PC-9 (cell line): Measurements from ENCODE around the gene WNT4. TPM values are rescaled to one million over a fixed set of nuclear protein-coding genes. Genes with fewer than 3 reads are reported as not detected.

Experiments used
- BruUV-seq: library from RNA; stranded (reverse); fragments of 400-500 nt; replicated peaks from 2 replicates; lab custom pipeline; 2021; lab: Mats Ljungman, UMichigan
- CTCF ChIA-PET: fragments of 300-600 bp; sonication (Branson Sonifier 250); formaldehyde crosslinking; loops from one replicate; lab custom pipeline; 2022; ENCODE audit warnings: antibody characterized with exemption; lab: Charles Lee
- POLR2A ChIA-PET: fragments of 300-600 bp; sonication (Branson Sonifier 250); formaldehyde crosslinking; loops from one replicate; lab custom pipeline; 2022; ENCODE audit warnings: antibody characterized with exemption; ENCODE audit not compliant: unreplicated experiment; lab: Charles Lee
- DNase-seq, 2 experiments: peaks; one replicate each; pipeline versions ENCODE4 v3.0.0 to v3.0.0-alpha.2; 2015 to 2022; ENCODE audit warnings: mixed read lengths in 1 of 2
- H2AFZ ChIP-seq: fragments of 200-600 bp; sonication (generic); 2 replicates; pipeline ENCODE4 v1.8.1; 2017; ENCODE audit warnings: antibody characterized with exemption
- H3F3A ChIP-seq: fragments of 200-600 bp; sonication (generic); 2 replicates; pipeline ENCODE4 v1.8.1; 2017; ENCODE audit warnings: antibody characterized with exemption, mild to moderate bottlenecking, low read depth; ENCODE audit not compliant: insufficient read depth
- H3K27ac ChIP-seq: fragments of 200-600 bp; sonication (generic); 2 replicates; pipeline ENCODE4 v1.6.1; 2016; ENCODE audit warnings: mixed run types
- H3K27me3 ChIP-seq: fragments of 200-600 bp; sonication (generic); 2 replicates; pipeline ENCODE4 v1.6.1; 2016; ENCODE audit warnings: low read depth, mixed run types; ENCODE audit not compliant: insufficient read depth
- H3K36me3 ChIP-seq: fragments of 200-600 bp; sonication (generic); 2 replicates; pipeline ENCODE4 v1.6.1; 2016; ENCODE audit warnings: low read depth, mixed run types
- H3K4me1 ChIP-seq: fragments of 200-600 bp; sonication (generic); replicated peaks from 2 replicates; pipeline ENCODE4 v1.6.1; 2016; ENCODE audit warnings: mixed run types; ENCODE audit not compliant: insufficient read depth
- H3K4me2 ChIP-seq: fragments of 200-600 bp; sonication (generic); 2 replicates; pipeline ENCODE4 v1.6.1; 2017; ENCODE audit warnings: mixed run types
- H3K4me3 ChIP-seq: fragments of 200-600 bp; sonication (generic); 2 replicates; pipeline ENCODE4 v1.6.1; 2016; ENCODE audit warnings: mixed run types
- H3K79me2 ChIP-seq: fragments of 200-600 bp; sonication (generic); 2 replicates; pipeline ENCODE4 v1.6.1; 2017; ENCODE audit warnings: low read depth, mixed run types
- H3K9me2 ChIP-seq: fragments of 200-600 bp; sonication (generic); 2 replicates; pipeline ENCODE4 v1.8.1; 2017; ENCODE audit warnings: mild to moderate bottlenecking; ENCODE audit not compliant: insufficient read depth
- H3K9me3 ChIP-seq: fragments of 200-600 bp; sonication (generic); 2 replicates; pipeline ENCODE4 v1.8.1; 2016; ENCODE audit warnings: low read depth; ENCODE audit not compliant: insufficient read depth
- H4K20me1 ChIP-seq: fragments of 200-600 bp; sonication (generic); 2 replicates; pipeline ENCODE4 v1.8.1; 2017; ENCODE audit not compliant: insufficient read depth
- EZH2 ChIP-seq: fragments of 200-600 bp; sonication (generic); IDR thresholded peaks from 2 replicates; pipeline ENCODE4 v1.8.0; 2017; ENCODE audit warnings: antibody characterized with exemption, low read depth
- intact Hi-C: fragments of 100-400 bp; cut with micrococcal nuclease; formaldehyde crosslinking; loops from one replicate; pipeline ENCODE4 v1.10.0; 2022; ENCODE audit not compliant: unreplicated experiment
- total RNA-seq: library from RNA; stranded (reverse); gene quantifications from 2 replicates; pipeline ENCODE4 v1.2.3, GENCODE V29; 2021
- TF ChIP-seq, protein P1 (sequence below): fragments of 200-600 bp; sonication (generic); conservative IDR thresholded peaks from 2 replicates; pipeline ENCODE4 v1.6.1; 2017; ENCODE audit warnings: mixed run types, antibody characterized with exemption, mild to moderate bottlenecking, moderate library complexity

The WNT4 gene
- total RNA-seq, 1 experiment from 2014 or later, result 0.83 TPM

DNA sequence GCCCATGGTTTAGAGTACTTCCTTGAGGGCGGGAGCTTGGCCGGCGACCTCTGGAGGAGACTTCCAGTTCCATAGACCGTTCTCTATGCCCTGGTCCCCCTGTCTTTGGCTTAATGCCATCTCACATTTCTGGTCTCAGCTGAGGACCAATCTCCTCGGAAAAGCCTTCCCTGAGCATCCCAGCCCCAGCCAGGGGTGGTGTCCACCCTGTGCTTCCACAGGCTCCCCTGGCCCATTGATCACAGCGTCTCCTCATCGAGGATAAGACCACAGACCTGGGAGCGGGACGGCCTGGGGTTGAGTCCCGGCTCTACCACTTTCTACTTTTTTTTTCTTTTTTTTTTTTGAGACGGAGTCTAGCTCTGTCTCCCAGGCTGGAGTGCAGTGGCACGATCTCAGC lies 14.5 kb downstream of the WNT4 start:
- H3K4me2 ChIP-seq, result no peak overlapping the region
- BruUV-seq, result no TSS peak
- ChIA-PET POLR2A (no interaction called here), CTCF (no interaction called here)
- no peaks in the 10 kb centered on the region for H3K79me2 ChIP-seq
- no peaks in the 10 kb centered on the region for H3F3A ChIP-seq
- TF ChIP-seq EZH2, result no peak
- TF ChIP-seq, protein P1, sequence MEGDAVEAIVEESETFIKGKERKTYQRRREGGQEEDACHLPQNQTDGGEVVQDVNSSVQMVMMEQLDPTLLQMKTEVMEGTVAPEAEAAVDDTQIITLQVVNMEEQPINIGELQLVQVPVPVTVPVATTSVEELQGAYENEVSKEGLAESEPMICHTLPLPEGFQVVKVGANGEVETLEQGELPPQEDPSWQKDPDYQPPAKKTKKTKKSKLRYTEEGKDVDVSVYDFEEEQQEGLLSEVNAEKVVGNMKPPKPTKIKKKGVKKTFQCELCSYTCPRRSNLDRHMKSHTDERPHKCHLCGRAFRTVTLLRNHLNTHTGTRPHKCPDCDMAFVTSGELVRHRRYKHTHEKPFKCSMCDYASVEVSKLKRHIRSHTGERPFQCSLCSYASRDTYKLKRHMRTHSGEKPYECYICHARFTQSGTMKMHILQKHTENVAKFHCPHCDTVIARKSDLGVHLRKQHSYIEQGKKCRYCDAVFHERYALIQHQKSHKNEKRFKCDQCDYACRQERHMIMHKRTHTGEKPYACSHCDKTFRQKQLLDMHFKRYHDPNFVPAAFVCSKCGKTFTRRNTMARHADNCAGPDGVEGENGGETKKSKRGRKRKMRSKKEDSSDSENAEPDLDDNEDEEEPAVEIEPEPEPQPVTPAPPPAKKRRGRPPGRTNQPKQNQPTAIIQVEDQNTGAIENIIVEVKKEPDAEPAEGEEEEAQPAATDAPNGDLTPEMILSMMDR, result no peak
- no peak for DNase-seq
- no peaks in the 10 kb centered on the region for H4K20me1 ChIP-seq
- no peak overlapping the region for H3K27ac ChIP-seq
- no peaks in the 10 kb centered on the region for H3K9me2 ChIP-seq
- H2AFZ ChIP-seq, result no peak overlapping the region
- H3K9me3 ChIP-seq, result no peaks in the 10 kb centered on the region
- intact Hi-C loops, result no loop called here
- H3K36me3 ChIP-seq, result no peaks in the 10 kb centered on the region
- peaks cover 10% of the 10 kb centered on the region for H3K4me1 ChIP-seq
- no peaks in the 10 kb centered on the region for H3K27me3 ChIP-seq
- no peak overlapping the region for H3K4me3 ChIP-seq

DNA sequence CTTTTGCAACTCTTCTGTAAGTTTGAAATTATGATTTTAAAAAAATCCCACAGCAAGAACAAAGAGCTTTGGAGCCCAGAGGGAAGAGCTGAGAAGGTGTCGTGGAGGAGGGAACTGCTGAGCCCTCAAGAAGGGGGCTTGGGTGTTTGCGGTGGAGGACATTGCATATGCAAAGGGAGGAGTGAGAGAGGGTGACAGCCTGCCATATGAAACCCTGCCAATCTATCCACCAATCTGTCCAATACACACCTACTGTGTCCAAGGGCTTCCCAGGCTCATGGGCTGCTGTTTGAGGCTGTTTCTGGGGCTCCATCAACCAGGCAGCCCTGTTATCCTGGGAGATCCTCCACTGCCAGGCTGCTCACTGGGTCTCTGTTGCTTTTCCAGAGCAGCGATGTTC lies 15.2 kb downstream of the WNT4 start:
- no peaks in the 10 kb centered on the region for H3K9me2 ChIP-seq
- no peaks in the 10 kb centered on the region for H3K27me3 ChIP-seq
- no peaks in the 10 kb centered on the region for H3K9me3 ChIP-seq
- no peak for TF ChIP-seq EZH2
- TF ChIP-seq, protein P1, result no peak
- ChIA-PET POLR2A (no interaction called here), CTCF (no interaction called here)
- H3K4me2 ChIP-seq, result no peak overlapping the region
- no peak for DNase-seq
- no peaks in the 10 kb centered on the region for H3K36me3 ChIP-seq
- H3K4me3 ChIP-seq, result no peak overlapping the region
- H3F3A ChIP-seq, result no peaks in the 10 kb centered on the region
- H3K27ac ChIP-seq, result no peak overlapping the region
- peaks cover 9% of the 10 kb centered on the region for H3K4me1 ChIP-seq
- no peak overlapping the region for H2AFZ ChIP-seq
- intact Hi-C loops, result no loop called here
- no peaks in the 10 kb centered on the region for H3K79me2 ChIP-seq
- BruUV-seq, result no TSS peak
- no peaks in the 10 kb centered on the region for H4K20me1 ChIP-seq

DNA sequence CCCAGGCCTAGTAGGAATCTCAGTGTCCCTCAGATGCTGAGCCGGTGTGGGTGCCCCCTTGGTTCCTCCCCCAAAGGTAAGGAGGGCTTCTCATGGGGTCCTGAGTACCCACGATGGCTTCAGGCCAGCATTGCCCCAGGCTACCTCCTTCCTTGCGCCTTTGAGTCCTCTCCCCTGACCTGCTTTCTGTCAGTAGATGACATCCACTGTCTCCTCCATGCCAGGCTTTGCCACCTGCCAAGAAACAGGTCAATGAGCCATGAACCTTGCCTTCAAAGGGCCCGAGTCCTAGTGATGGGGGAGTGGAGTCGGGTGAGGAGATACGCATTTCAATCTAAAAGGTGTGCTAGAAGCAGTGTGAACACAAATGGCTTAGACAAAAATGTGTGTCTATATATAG lies 15.6 kb downstream of the WNT4 start:
- no peaks in the 10 kb centered on the region for H3K27me3 ChIP-seq
- no TSS peak for BruUV-seq
- no peaks in the 10 kb centered on the region for H4K20me1 ChIP-seq
- TF ChIP-seq, protein P1, result no peak
- TF ChIP-seq EZH2, result no peak
- no peak overlapping the region for H3K4me3 ChIP-seq
- no peaks in the 10 kb centered on the region for H3F3A ChIP-seq
- H3K9me3 ChIP-seq, result no peaks in the 10 kb centered on the region
- H3K9me2 ChIP-seq, result no peaks in the 10 kb centered on the region
- no peak for DNase-seq
- intact Hi-C loops, result no loop called here
- H3K4me2 ChIP-seq, result no peak overlapping the region
- POLR2A ChIA-PET, result no interaction called here
- H3K36me3 ChIP-seq, result no peaks in the 10 kb centered on the region
- no peak overlapping the region for H2AFZ ChIP-seq
- no peaks in the 10 kb centered on the region for H3K79me2 ChIP-seq
- H3K27ac ChIP-seq, result no peak overlapping the region
- CTCF ChIA-PET, result no interaction called here
- peaks cover 4% of the 10 kb centered on the region for H3K4me1 ChIP-seq
